ENCODE measurements around the gene CYP19A1. TPM values are rescaled to one million over a fixed set of nuclear protein-coding genes. Genes with fewer than 3 reads are reported as not detected.
A peak's percentile ranks its signal among the peaks of the same experiment; 100 is the strongest.

The CYP19A1 gene
- total and polyA plus RNA-seq, 2 experiments from 2014 or later: 0.76 to 1.2 TPM

DNA sequence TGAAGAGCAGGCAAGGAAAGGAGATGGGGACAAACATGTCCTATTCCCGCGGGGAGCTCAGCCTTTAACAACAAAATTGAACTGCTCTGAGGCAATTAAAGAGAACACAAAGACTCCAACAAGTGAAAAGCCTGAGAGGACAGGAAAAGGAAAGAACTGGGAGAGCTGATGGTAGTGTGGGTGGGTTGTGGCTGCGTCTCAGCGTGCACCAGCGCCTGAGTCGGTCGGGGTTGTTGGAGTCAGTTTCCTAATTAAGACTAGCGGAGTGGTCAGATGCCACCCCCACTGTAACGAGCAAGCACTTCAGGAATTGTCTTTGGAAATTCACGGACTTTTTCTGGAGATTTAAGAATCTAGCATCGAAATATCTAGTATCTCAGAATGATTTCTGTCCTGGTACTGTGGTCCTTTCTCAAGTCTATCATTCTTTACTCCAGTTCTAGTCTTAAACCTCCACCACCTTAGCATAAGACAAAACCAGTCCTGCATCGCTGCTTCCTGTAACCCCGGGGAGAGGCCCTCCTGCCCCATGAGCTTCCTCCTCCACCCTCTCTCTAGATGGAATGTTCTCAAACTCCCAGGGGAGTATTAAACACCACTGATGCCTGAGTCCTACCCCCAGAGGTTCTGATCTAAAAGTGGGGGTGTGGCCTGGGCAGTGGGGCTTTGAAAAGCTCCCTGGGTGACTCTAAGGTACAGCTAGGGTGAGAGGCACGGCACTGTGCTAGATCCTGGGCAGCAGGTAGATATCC, 104.0 kb downstream of the CYP19A1 start:
- Histone ChIP-seq H3K9me2 (ENCODE audit: insufficient read depth) (no peaks in the 10 kb centered on the region), H3K4me2 (ENCODE audit: unreplicated experiment) (no peak overlapping the region), H2AFZ (no peak overlapping the region), H3F3A (ENCODE audit: insufficient read depth) (no peaks in the 10 kb centered on the region), H3K36me3 (ENCODE audit: low read depth) (no peaks in the 10 kb centered on the region), H3K79me2 (ENCODE audit: insufficient read depth) (no peaks in the 10 kb centered on the region), H3K4me1 (ENCODE audit: insufficient read depth) (no peaks in the 10 kb centered on the region), H3K9me3 (ENCODE audit: low read depth) (no peaks in the 10 kb centered on the region), H3K9ac (no peak overlapping the region), H3K27ac (no peak overlapping the region), H3K27me3 (replicated peaks; ENCODE audit: insufficient read depth) (no peaks in the 10 kb centered on the region), H3K4me3 (no peak overlapping the region), H4K20me1 (ENCODE audit: insufficient read depth) (no peaks in the 10 kb centered on the region)
- 84 to 86% methylated on average over 14 of the region's 14 CpGs for WGBS, 2 experiments (ENCODE audit: low coverage in 1 of 2, low lambda C conversion rate in 2 of 2, missing lambda C conversion rate in 2 of 2)
- TF ChIP-seq EZH2phosphoT487 (IDR thresholded peaks at IDR 0.05; ENCODE audit: insufficient read depth, low read depth) (no peak), EZH2 (IDR thresholded peaks at IDR 0.05; ENCODE audit: insufficient read depth, poor library complexity, severe bottlenecking) (no peak)
- in situ Hi-C loops (cut with MboI): no loop called here
- DNase-seq: no peak

DNA sequence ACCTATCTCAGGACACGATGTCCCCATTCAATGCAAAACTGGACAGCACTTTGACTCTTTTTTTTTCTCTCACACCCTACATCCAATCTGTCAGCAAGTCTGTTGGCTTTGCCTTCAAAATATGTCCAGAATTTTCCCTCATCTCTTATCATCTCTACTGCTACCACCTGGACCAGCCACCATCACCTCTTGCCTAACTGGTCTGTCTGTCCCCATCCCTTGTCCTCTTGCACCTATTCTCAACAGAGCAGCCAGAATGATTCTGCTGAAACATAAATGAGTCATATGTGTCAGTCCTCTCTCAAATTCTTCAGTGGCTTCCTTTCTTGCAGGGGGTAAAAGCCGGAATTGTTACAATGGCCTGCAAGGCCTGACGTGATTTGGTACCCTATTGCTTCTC, 105.8 kb downstream of the CYP19A1 start:
- Histone ChIP-seq H3K79me2 (ENCODE audit: insufficient read depth) (no peaks in the 10 kb centered on the region), H3K27ac (no peak overlapping the region), H3K27me3 (replicated peaks; ENCODE audit: insufficient read depth) (no peaks in the 10 kb centered on the region), H3K36me3 (ENCODE audit: low read depth) (no peaks in the 10 kb centered on the region), H3K9me2 (ENCODE audit: insufficient read depth) (no peaks in the 10 kb centered on the region), H3K4me1 (ENCODE audit: insufficient read depth) (peaks cover 17% of the 10 kb centered on the region), H3F3A (ENCODE audit: insufficient read depth) (peaks cover 12% of the 10 kb centered on the region), H3K9me3 (ENCODE audit: low read depth) (no peaks in the 10 kb centered on the region), H3K4me2 (ENCODE audit: unreplicated experiment) (no peak overlapping the region), H2AFZ (no peak overlapping the region), H3K9ac (no peak overlapping the region), H3K4me3 (no peak overlapping the region), H4K20me1 (ENCODE audit: insufficient read depth) (no peaks in the 10 kb centered on the region)
- DNase-seq: no peak
- in situ Hi-C loops (cut with MboI): no loop called here
- TF ChIP-seq EZH2phosphoT487 (IDR thresholded peaks at IDR 0.05; ENCODE audit: insufficient read depth, low read depth) (no peak), EZH2 (IDR thresholded peaks at IDR 0.05; ENCODE audit: insufficient read depth, poor library complexity, severe bottlenecking) (no peak)
- 86 to 91% methylated on average over 3 of the region's 3 CpGs for WGBS, 2 experiments (ENCODE audit: low coverage in 1 of 2, low lambda C conversion rate in 2 of 2, missing lambda C conversion rate in 2 of 2)

DNA sequence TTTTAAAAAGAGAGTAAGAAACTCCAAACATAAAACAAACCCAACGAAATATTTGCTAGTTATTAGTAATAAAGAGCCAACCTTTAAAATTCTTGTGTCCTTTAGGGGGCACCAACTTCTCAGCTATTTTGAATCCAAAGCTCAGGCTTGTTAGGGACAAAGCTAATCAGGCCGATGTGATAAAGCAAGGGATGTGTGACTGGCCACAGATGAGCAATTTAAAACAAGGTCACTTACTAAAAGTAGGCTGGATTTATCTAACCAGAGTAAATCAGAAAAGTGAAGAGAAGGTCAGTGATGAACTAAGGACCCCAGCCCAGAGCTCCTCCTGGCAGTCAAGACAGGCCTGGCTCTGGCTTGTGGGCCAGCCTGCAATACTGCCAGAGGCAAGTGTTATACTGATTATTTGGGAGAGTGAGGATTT, 108.5 kb downstream of the CYP19A1 start:
- peaks cover 21% of the 10 kb centered on the region for H3F3A ChIP-seq (ENCODE audit: insufficient read depth)
- in situ Hi-C loops (cut with MboI): no loop called here
- H3K27me3 ChIP-seq (replicated peaks; ENCODE audit: insufficient read depth): no peaks in the 10 kb centered on the region
- H3K9me3 ChIP-seq (ENCODE audit: low read depth): no peaks in the 10 kb centered on the region
- peak; percentile 72 for DNase-seq
- H3K4me3 ChIP-seq: no peak overlapping the region
- no peaks in the 10 kb centered on the region for H3K79me2 ChIP-seq (ENCODE audit: insufficient read depth)
- WGBS, 2 experiments (ENCODE audit: low coverage in 1 of 2, low lambda C conversion rate in 2 of 2, missing lambda C conversion rate in 2 of 2): 7 to 8% methylated on average over 2 of the region's 2 CpGs
- TF ChIP-seq EZH2phosphoT487 (IDR thresholded peaks at IDR 0.05; ENCODE audit: insufficient read depth, low read depth) (no peak), EZH2 (IDR thresholded peaks at IDR 0.05; ENCODE audit: insufficient read depth, poor library complexity, severe bottlenecking) (no peak)
- no peaks in the 10 kb centered on the region for H3K36me3 ChIP-seq (ENCODE audit: low read depth)
- H4K20me1 ChIP-seq (ENCODE audit: insufficient read depth): no peaks in the 10 kb centered on the region
- no peak overlapping the region for H2AFZ ChIP-seq
- H3K27ac ChIP-seq: no peak overlapping the region
- no peak overlapping the region for H3K9ac ChIP-seq
- no peak overlapping the region for H3K4me2 ChIP-seq (ENCODE audit: unreplicated experiment)
- H3K4me1 ChIP-seq (ENCODE audit: insufficient read depth): peaks cover 23% of the 10 kb centered on the region
- H3K9me2 ChIP-seq (ENCODE audit: insufficient read depth): no peaks in the 10 kb centered on the region

DNA sequence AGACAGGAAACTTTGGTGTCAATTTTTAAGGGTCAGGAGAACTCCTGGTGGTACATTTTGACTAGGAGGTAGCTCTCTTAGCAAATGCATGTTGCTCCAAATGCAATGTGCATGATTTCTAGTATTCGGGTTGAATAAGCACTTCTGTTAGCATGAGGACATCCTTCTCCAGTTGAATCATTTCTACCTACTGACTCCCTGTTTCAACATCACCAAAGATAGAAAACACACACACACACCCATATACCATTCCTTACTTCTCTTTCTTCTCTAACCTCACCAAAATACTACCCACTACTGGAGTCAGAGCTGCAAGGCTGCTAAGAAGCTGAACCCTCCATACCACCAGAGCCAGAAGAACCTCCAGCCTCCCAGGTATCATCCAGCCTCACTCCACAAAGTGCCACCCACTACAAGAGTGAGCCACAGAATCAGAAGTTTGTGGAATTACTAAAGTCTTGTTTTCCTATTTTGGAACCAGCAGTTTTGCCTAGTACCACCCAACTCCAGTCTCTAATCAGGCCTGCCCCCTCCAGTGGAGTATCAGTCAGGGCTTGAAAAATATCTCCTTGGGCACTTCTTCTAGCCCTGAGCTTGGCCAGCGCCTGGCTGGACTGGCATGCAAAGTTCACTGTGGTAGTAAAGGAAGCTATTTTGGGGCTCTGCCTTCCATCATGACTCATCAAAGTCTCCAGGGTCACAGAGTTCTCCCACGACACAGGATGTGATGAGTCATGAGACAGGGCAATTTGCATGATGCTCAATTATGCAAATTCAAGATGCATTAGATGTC, 110.3 kb downstream of the CYP19A1 start:
- Histone ChIP-seq H3K36me3 (ENCODE audit: low read depth) (no peaks in the 10 kb centered on the region), H3K4me3 (peak overlapping the region; percentile 18), H2AFZ (peak overlapping the region; percentile 16; the same call in 1 of the 2 replicates), H3K9me3 (ENCODE audit: low read depth) (no peaks in the 10 kb centered on the region), H3K9me2 (ENCODE audit: insufficient read depth) (no peaks in the 10 kb centered on the region), H3K27me3 (replicated peaks; ENCODE audit: insufficient read depth) (no peaks in the 10 kb centered on the region), H3K4me1 (ENCODE audit: insufficient read depth) (peaks cover 40% of the 10 kb centered on the region), H3K9ac (peak overlapping the region; percentile 59), H3K79me2 (ENCODE audit: insufficient read depth) (no peaks in the 10 kb centered on the region), H3K4me2 (ENCODE audit: unreplicated experiment) (peak overlapping the region; percentile 64), H4K20me1 (ENCODE audit: insufficient read depth) (no peaks in the 10 kb centered on the region), H3F3A (ENCODE audit: insufficient read depth) (peaks cover 38% of the 10 kb centered on the region), H3K27ac (peak overlapping the region; percentile 86)
- DNase-seq: peak; percentile 96
- 3 to 7% methylated on average over 3 of the region's 3 CpGs for WGBS, 2 experiments (ENCODE audit: low coverage in 1 of 2, low lambda C conversion rate in 2 of 2, missing lambda C conversion rate in 2 of 2)
- in situ Hi-C loops (cut with MboI): no loop called here
- TF ChIP-seq EZH2 (IDR thresholded peaks at IDR 0.05; ENCODE audit: insufficient read depth, poor library complexity, severe bottlenecking): no peak

All from GM23248 (cell line).